COLO668 (cell line): ENCODE results near the gene GPSM1.

Experiments
- DNase-seq: peaks from one replicate; lab custom pipeline; 2025; ENCODE audit not compliant: unreplicated experiment; lab: John Stamatoyannopoulos, UW

Gene GPSM1

GRCh38 chr9:136331556-136332481 lies 4.5 kb downstream of the GPSM1 start:
- DNase-seq: no peak

- no peak for DNase-seq
Observed at GRCh38 chr9:136332482-136332983, 5.2 kb downstream of the GPSM1 start.

- no peak for DNase-seq
Observed at GRCh38 chr9:136333045-136333444, 5.7 kb downstream of the GPSM1 start.

GRCh38 chr9:136333486-136333885 lies 6.1 kb downstream of the GPSM1 start:
- no peak for DNase-seq

- DNase-seq: no peak
Observed at GRCh38 chr9:136334541-136334940, 7.2 kb downstream of the GPSM1 start.

GRCh38 chr9:136335296-136336155 lies 8.2 kb downstream of the GPSM1 start:
- no peak for DNase-seq

GRCh38 chr9:136336156-136336870 lies 9.0 kb downstream of the GPSM1 start:
- DNase-seq: no peak

GRCh38 chr9:136336881-136337280 lies 9.5 kb downstream of the GPSM1 start:
- DNase-seq: no peak

- no peak for DNase-seq
Observed at GRCh38 chr9:136337416-136338395, 10.4 kb downstream of the GPSM1 start.

GRCh38 chr9:136338511-136338910 lies 11.2 kb downstream of the GPSM1 start:
- DNase-seq: peak; percentile 79

GRCh38 chr9:136339173-136339957 lies 12.0 kb downstream of the GPSM1 start:
- DNase-seq: peak; percentile 82

- DNase-seq: no peak
Observed at GRCh38 chr9:136339958-136340310, 12.6 kb downstream of the GPSM1 start.

GRCh38 chr9:136340356-136341041 lies 13.2 kb downstream of the GPSM1 start:
- DNase-seq: no peak

- no peak for DNase-seq
Observed at GRCh38 chr9:136341042-136341655, 13.8 kb downstream of the GPSM1 start.

GRCh38 chr9:136341769-136342168 lies 14.4 kb downstream of the GPSM1 start:
- no peak for DNase-seq

GRCh38 chr9:136342181-136343120 lies 15.1 kb downstream of the GPSM1 start:
- peak; percentile 46 for DNase-seq
